Tibial nerve (tissue), 4 donors: Measurements from ENCODE around the gene NCDN. TPM values are rescaled to one million over a fixed set of nuclear protein-coding genes. Genes with fewer than 3 reads are reported as not detected.
"Not testable (repeated sequence)": the region's sequence is repeated elsewhere in the genome, so short reads cannot be mapped to it uniquely, and the experiment has no call there.

Source experiments
- DNase-seq, 2 donors: peaks; one replicate each; pipeline ENCODE4 v3.0.0-alpha.2; 2019; ENCODE audit warnings: low spot score in 2 of 2
- H3K27ac ChIP-seq, 4 donors: fragments of 200-600 bp; sonication (generic) in 3 of 4; one replicate each; pipeline ENCODE4 v1.5.1; 2017 to 2019; ENCODE audit warnings: mild to moderate bottlenecking in 1 of 4
- H3K27me3 ChIP-seq, 2 donors: fragments of 200-600 bp; sonication (generic) in 1 of 2; one replicate each; pipeline versions ENCODE4 v1.5.1 to v1.6.0; 2017 to 2019
- H3K36me3 ChIP-seq, 3 donors: fragments of 200-600 bp; sonication (generic); one replicate each; pipeline ENCODE4 v1.5.1; 2018 to 2019
- H3K4me1 ChIP-seq, 4 donors: fragments of 200-600 bp; sonication (generic) in 3 of 4; one replicate each; pipeline ENCODE4 v1.5.1; 2017 to 2019
- H3K4me3 ChIP-seq, 4 donors: fragments of 200-600 bp; sonication (generic) in 3 of 4; one replicate each; pipeline ENCODE4 v1.5.1; 2017 to 2019; ENCODE audit warnings: mild to moderate bottlenecking in 1 of 4, moderate library complexity in 1 of 4
- H3K9me3 ChIP-seq, 4 donors: fragments of 200-600 bp; sonication (generic) in 3 of 4; one replicate each; pipeline ENCODE4 v1.5.1; 2017 to 2019
- EP300 ChIP-seq, 2 donors: sonication (generic); formaldehyde crosslinking; IDR thresholded peaks; one replicate each; pipeline ENCODE4 v1.6.1; 2017; ENCODE audit warnings: antibody characterized with exemption in 2 of 2, mild to moderate bottlenecking in 1 of 2
- POLR2A ChIP-seq, 2 donors: fragments of 450-650 bp; IDR thresholded peaks; one replicate each; pipeline ENCODE4 v1.6.1; 2017; ENCODE audit warnings: antibody characterized with exemption in 2 of 2, mild to moderate bottlenecking in 2 of 2, moderate library complexity in 2 of 2
- WGBS, 2 donors: methylation state at CpG; one replicate each; pipeline ENCODE4 v1.1.5; 2018; 5-methylcytosine and 5-hydroxymethylcytosine counted together
- total RNA-seq, 4 donors: library from RNA; depleted of rRNA; stranded (reverse); fragments of >200 nt; gene quantifications; one replicate each; pipeline ENCODE4 v1.1.0, GENCODE V29; 2016
- TF ChIP-seq, protein P1 (sequence below), 5 experiments: fragments of 200-600 bp in 3 of 5; fragments of 450-650 bp in 2 of 5; sonication (generic) in 3 of 5; IDR thresholded peaks; one replicate each; pipeline ENCODE4 v1.5.1; 2016 to 2019; ENCODE audit warnings: antibody characterized with exemption in 5 of 5, mild to moderate bottlenecking in 3 of 5, moderate library complexity in 2 of 5

The NCDN gene
- total RNA-seq, 4 donors from 2014 or later = 25.9 to 36.9 (median 29.3) TPM

DNA sequence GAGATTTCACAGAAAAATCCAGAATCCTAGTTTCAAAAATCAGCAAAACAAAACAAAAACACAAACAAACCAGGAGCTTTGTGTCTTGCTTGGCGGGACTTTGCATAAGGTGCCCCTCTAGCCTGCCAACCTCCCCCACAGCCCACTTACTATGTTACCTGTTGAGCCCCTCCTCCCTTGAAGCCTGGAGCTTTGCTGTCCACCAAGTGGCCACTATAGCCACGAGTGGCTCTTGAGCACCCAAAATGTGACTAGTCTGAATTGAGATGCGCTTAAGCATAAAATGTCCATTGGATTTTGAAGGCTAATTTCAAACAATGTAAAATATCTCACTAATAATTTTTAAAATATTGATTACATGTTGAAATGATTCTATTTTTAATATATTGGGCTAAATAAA, 27.7 kb downstream of the NCDN start:
- Histone ChIP-seq H3K9me3 (no peaks in the 10 kb centered on the region), H3K27ac (no peak overlapping the region), H3K4me3 (no peak overlapping the region), H3K36me3 (peaks cover 0 to 17% (median 0%) of the 10 kb centered on the region in 3 donors), H3K4me1 (no peaks in the 10 kb centered on the region), H3K27me3 (no peaks in the 10 kb centered on the region)
- DNase-seq = no peak
- WGBS, 2 donors = 87% methylated on average over 3 of the region's 3 CpGs
- TF ChIP-seq POLR2A (IDR thresholded peaks at IDR 0.05) = no peak
- no peak for TF ChIP-seq EP300 (IDR thresholded peaks at IDR 0.05)
- TF ChIP-seq, protein P1, sequence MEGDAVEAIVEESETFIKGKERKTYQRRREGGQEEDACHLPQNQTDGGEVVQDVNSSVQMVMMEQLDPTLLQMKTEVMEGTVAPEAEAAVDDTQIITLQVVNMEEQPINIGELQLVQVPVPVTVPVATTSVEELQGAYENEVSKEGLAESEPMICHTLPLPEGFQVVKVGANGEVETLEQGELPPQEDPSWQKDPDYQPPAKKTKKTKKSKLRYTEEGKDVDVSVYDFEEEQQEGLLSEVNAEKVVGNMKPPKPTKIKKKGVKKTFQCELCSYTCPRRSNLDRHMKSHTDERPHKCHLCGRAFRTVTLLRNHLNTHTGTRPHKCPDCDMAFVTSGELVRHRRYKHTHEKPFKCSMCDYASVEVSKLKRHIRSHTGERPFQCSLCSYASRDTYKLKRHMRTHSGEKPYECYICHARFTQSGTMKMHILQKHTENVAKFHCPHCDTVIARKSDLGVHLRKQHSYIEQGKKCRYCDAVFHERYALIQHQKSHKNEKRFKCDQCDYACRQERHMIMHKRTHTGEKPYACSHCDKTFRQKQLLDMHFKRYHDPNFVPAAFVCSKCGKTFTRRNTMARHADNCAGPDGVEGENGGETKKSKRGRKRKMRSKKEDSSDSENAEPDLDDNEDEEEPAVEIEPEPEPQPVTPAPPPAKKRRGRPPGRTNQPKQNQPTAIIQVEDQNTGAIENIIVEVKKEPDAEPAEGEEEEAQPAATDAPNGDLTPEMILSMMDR (IDR thresholded peaks at IDR 0.05) = no peak

DNA sequence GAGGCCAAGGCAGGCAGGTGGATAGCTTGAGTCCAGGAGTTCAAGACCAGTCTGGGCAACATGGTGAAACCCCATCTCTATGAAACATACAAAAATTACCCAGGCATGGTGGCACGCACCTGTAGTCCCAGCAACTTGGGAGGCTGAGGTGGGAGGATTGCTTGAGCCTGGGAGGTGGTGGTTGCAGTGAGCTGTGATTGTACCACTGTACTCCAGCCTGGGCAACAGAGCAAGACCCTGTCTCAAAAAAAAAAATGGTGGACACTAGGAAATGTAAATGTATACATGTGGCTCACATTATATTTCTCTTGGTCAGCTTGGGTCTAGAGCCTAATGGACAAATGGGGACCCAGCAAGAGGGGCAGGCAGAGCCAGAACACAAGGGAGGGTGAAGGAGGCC, 28.2 kb downstream of the NCDN start:
- H3K27ac ChIP-seq, H3K4me1 ChIP-seq, H3K4me3 ChIP-seq, H3K9me3 ChIP-seq, DNase-seq, H3K27me3 ChIP-seq: not testable (repeated sequence)
- H3K36me3 ChIP-seq = peaks cover 0 to 22% (median 0%) of the 10 kb centered on the region in 3 donors
- 90 to 91% methylated on average over 1 of the region's 1 CpG for WGBS, 2 donors

DNA sequence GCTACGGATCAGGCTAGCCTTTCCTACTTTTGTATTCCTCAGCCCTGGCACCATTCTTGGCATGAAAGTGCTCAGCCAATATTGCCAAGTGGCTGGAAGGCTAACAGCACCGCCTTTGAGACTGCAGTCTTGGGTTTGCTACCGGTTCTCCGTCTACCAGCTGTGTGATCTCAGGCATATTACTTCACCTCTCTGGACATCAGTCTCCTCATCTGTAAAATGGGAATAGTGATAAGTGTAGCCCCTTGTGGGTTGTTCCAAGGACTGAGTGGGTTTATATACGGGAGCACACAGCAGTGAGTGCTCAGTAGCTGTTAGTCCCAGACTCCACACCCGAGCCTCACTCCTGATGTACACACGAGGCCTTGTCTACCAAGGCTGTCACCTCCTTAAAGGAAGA, 29.2 kb downstream of the NCDN start:
- Histone ChIP-seq H3K4me1 (no peaks in the 10 kb centered on the region), H3K4me3 (no peak overlapping the region), H3K27ac (no peak overlapping the region), H3K27me3 (no peaks in the 10 kb centered on the region), H3K36me3 (peaks cover 0 to 32% (median 0%) of the 10 kb centered on the region in 3 donors), H3K9me3 (no peaks in the 10 kb centered on the region)
- 87 to 92% methylated on average over 7 of the region's 7 CpGs for WGBS, 2 donors
- TF ChIP-seq, protein P1 (IDR thresholded peaks at IDR 0.05) = no peak
- TF ChIP-seq POLR2A (IDR thresholded peaks at IDR 0.05) = no peak
- TF ChIP-seq EP300 (IDR thresholded peaks at IDR 0.05) = no peak
- DNase-seq = no peak

DNA sequence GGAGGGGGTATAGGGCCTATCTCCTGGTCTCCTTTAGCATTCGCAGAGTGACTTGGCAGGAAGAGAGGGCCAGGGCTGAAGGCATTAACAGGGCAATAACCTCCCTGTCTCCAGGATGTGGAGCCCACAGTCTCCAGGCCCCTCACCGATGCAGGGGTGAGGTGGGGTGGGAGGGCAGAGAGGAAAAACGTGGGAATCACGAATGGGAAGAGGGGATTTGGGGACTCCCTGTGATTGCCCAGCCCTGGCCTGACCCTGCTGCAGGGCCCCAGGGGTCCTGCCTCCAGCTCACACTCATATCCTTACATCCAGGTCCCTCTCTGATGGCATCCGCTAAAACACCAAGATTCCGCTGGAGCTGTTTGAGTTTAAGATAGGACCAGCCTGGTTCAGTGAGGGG, 30.1 kb downstream of the NCDN start:
- no peak for TF ChIP-seq EP300 (IDR thresholded peaks at IDR 0.05)
- TF ChIP-seq, protein P1 (IDR thresholded peaks at IDR 0.05) = no peak
- TF ChIP-seq POLR2A (IDR thresholded peaks at IDR 0.05) = no peak
- no peak for DNase-seq
- 74 to 79% methylated on average over 6 of the region's 6 CpGs for WGBS, 2 donors
- H3K4me1 ChIP-seq = no peaks in the 10 kb centered on the region
- H3K9me3 ChIP-seq = no peaks in the 10 kb centered on the region
- no peaks in the 10 kb centered on the region for H3K27me3 ChIP-seq
- peaks cover 0 to 40% (median 0%) of the 10 kb centered on the region in 3 donors for H3K36me3 ChIP-seq
- no peak overlapping the region for H3K27ac ChIP-seq
- H3K4me3 ChIP-seq = no peak overlapping the region

DNA sequence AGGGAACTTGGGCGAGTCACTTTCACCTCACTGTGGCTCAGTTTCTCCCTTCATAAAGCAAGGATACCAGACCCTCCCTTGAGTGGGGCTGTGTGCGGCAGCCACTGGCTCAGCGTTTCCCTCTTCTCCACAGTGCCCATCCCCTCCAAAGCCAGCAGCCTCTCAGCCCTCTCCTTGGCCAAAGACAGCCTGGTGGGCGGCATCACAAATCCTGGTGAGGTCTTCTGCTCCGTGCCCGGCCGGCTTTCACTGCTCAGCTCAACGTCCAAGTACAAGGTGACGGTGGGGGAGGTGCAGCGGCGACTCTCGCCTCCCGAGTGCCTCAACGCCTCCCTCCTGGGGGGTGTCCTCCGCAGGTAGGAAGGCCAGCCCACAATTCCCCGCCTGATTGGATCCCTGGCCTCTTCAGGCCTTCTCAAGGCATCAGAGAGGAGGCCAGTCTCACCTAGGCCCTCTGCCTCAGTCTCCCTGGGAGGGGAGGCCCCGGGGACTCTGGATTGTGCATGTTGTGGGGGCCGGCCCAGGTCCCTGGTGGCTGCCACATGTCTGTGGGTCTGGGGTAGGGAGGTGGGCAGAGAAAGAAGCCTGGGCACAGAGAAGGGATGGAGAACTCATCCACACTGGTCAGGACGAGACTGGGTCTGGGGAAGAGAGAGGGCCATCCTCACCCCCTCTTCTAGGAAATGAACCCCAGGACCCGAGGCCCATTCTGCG, 30.8 kb downstream of the NCDN start:
- H3K9me3 ChIP-seq = no peaks in the 10 kb centered on the region
- peaks cover 0 to 40% (median 0%) of the 10 kb centered on the region in 3 donors for H3K36me3 ChIP-seq
- H3K27ac ChIP-seq = no peak overlapping the region
- no peak for DNase-seq
- no peaks in the 10 kb centered on the region for H3K4me1 ChIP-seq
- TF ChIP-seq EP300 (IDR thresholded peaks at IDR 0.05) (no peak), POLR2A (IDR thresholded peaks at IDR 0.05) (no peak)
- TF ChIP-seq, protein P1 (IDR thresholded peaks at IDR 0.05) = no peak
- H3K4me3 ChIP-seq = no peak overlapping the region
- 69 to 74% methylated on average over 20 to 21 of the region's 21 CpGs for WGBS, 2 donors
- H3K27me3 ChIP-seq = no peaks in the 10 kb centered on the region
